ENCODE results near the gene RAPGEF6.

DNA sequence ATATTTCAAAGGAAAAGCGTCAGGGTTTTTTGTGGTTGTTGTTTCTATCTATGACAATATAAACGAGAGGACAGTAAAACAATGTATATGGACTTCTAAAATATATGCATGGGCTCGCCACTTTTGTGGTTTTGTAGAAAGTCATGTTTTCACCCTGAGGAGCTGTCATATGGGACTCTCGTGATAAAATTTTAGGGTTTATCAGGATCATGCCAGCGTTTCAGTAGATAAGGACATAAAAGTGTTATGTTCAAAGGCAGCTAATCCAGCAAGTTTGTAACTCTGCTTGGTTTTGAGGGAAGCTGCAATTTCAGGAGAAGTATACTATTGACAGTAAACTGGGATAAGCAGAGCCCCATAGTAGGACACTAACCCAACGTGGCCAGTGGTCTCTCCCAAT, 250.9 kb downstream of the RAPGEF6 start:
- TF ChIP-seq, protein P1, sequence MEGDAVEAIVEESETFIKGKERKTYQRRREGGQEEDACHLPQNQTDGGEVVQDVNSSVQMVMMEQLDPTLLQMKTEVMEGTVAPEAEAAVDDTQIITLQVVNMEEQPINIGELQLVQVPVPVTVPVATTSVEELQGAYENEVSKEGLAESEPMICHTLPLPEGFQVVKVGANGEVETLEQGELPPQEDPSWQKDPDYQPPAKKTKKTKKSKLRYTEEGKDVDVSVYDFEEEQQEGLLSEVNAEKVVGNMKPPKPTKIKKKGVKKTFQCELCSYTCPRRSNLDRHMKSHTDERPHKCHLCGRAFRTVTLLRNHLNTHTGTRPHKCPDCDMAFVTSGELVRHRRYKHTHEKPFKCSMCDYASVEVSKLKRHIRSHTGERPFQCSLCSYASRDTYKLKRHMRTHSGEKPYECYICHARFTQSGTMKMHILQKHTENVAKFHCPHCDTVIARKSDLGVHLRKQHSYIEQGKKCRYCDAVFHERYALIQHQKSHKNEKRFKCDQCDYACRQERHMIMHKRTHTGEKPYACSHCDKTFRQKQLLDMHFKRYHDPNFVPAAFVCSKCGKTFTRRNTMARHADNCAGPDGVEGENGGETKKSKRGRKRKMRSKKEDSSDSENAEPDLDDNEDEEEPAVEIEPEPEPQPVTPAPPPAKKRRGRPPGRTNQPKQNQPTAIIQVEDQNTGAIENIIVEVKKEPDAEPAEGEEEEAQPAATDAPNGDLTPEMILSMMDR (conservative IDR thresholded peaks at IDR 0.05; ENCODE audit: low read length) = no peak
- no peak for TF ChIP-seq EZH2phosphoT487 (IDR thresholded peaks at IDR 0.05; ENCODE audit: borderline replicate concordance)
